DOHH2 (cell line): ENCODE data around the gene XPC.

Source experiments
- H3F3A ChIP-seq: fragments of 200-600 bp; sonication (generic), shearing (Covaris generic); 2 replicates; pipeline ENCODE4 v1.6.0; 2016; ENCODE audit warnings: antibody characterized with exemption, mild to moderate bottlenecking; ENCODE audit not compliant: control insufficient read depth, insufficient read depth
- H3K27ac ChIP-seq: fragments of 200-600 bp; sonication (generic); 2 replicates; pipeline ENCODE4 v1.5.1; 2014; ENCODE audit warnings: low read depth, mild to moderate bottlenecking, low read length, moderate library complexity
- H3K27me3 ChIP-seq: fragments of 200-600 bp; sonication (generic); 2 replicates; pipeline ENCODE4 v1.6.1; 2014; ENCODE audit warnings: mild to moderate bottlenecking, low read length, mixed read lengths; ENCODE audit not compliant: control insufficient read depth
- H3K36me3 ChIP-seq: fragments of 200-600 bp; sonication (generic); 2 replicates; pipeline ENCODE4 v1.6.1; 2014; ENCODE audit warnings: mild to moderate bottlenecking, low read length, moderate library complexity, mixed read lengths; ENCODE audit not compliant: control insufficient read depth
- H3K4me1 ChIP-seq: fragments of 200-600 bp; sonication (generic); 2 replicates; pipeline ENCODE4 v1.6.1; 2014; ENCODE audit warnings: mild to moderate bottlenecking, low read length, mixed read lengths; ENCODE audit not compliant: control insufficient read depth
- H3K4me2 ChIP-seq: fragments of 200-600 bp; sonication (generic); 2 replicates; pipeline ENCODE4 v1.6.0; 2014; ENCODE audit warnings: mild to moderate bottlenecking, low read length, moderate library complexity
- H3K4me3 ChIP-seq: fragments of 200-600 bp; sonication (generic); 2 replicates; pipeline ENCODE4 v1.5.1; 2014; ENCODE audit warnings: mild to moderate bottlenecking, low read length, mixed read lengths
- H3K79me2 ChIP-seq: fragments of 200-600 bp; sonication (generic); 2 replicates; pipeline ENCODE4 v1.6.1; 2014; ENCODE audit warnings: mild to moderate bottlenecking, low read length, mixed read lengths; ENCODE audit not compliant: control insufficient read depth
- H3K9me2 ChIP-seq: fragments of 200-600 bp; sonication (generic); replicated peaks from 2 replicates; pipeline ENCODE4 v1.6.1; 2014; ENCODE audit warnings: mild to moderate bottlenecking, low read length, mixed read lengths; ENCODE audit not compliant: control insufficient read depth
- H3K9me3 ChIP-seq: fragments of 200-600 bp; sonication (generic); 2 replicates; pipeline ENCODE4 v1.6.1; 2014; ENCODE audit warnings: antibody characterized with exemption, low read length, mixed read lengths; ENCODE audit not compliant: control insufficient read depth, insufficient read depth
- H4K20me1 ChIP-seq: fragments of 200-600 bp; sonication (generic); 2 replicates; pipeline ENCODE4 v1.6.0; 2014; ENCODE audit warnings: low read depth, mild to moderate bottlenecking, antibody characterized with exemption, low read length, moderate library complexity; ENCODE audit not compliant: control insufficient read depth, insufficient read depth
- EZH2phosphoT487 ChIP-seq: fragments of 200-600 bp; sonication (generic); IDR thresholded peaks from 2 replicates; pipeline ENCODE4 v1.6.1; 2017; ENCODE audit warnings: borderline replicate concordance, mild to moderate bottlenecking, antibody characterized with exemption, low read length, moderate library complexity, mixed read lengths
- TF ChIP-seq, protein P1 (sequence below): fragments of 200-600 bp; sonication (generic); IDR thresholded peaks from one replicate; pipeline ENCODE4 v1.5.1; 2014; ENCODE audit warnings: antibody characterized with exemption, mild to moderate bottlenecking, low read depth, low read length; ENCODE audit not compliant: poor library complexity, severe bottlenecking

Gene XPC

DNA sequence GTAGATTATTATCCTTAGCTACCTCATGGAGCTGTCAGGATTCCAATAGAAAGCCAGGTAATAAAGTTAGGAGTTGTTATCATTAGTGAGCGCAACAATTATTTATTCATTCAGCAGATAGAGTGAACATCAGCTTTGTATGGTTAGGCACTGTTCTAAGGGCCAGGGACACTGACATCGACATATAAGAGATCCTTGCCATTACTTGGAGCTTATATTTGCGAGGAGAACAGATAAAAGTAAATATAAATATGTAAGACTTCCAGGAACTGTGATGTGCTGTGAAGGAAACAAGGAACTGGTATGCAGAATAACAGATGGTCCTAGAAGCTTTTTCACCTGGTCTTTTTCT lies 689 bp upstream of the XPC start:
- H3K4me3 ChIP-seq, result peak overlapping the region; percentile 98

DNA sequence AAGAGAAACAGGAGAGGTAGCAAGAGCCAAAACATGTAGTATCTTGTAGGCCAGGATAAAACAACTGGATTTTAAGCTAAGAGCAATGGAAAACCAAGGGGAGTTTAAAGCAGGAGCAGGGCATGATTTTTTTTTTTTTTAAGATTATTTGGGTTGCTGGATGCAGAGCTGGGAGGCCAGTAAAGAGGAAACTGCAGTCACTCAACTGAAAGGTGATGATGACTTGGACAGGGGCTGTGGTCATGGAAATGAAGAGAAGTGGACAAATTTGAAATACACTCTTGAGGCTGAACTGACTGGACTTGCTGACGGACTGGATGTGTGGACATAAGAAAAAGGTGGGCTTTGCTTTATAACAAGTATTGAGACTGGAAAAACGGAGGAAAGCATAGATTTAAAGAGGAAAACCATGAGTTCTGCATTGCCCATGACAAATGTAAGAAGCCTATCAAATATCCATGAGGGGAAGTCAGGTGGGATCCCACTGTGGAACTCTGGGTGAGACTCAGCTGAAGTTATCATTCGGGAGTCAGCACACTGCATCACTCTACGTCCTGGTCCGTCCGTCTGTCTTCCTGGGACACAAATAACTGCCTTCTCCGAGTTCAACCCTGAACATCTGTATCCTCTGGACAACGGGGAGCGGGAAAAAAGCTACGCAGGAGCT lies 688 bp downstream of the XPC start:
- peaks cover 94% of the 10 kb centered on the region for H3K79me2 ChIP-seq
- H3K4me3 ChIP-seq, result peak overlapping the region; percentile 98
- peaks cover 13% of the 10 kb centered on the region for H3F3A ChIP-seq
- TF ChIP-seq, protein P1, sequence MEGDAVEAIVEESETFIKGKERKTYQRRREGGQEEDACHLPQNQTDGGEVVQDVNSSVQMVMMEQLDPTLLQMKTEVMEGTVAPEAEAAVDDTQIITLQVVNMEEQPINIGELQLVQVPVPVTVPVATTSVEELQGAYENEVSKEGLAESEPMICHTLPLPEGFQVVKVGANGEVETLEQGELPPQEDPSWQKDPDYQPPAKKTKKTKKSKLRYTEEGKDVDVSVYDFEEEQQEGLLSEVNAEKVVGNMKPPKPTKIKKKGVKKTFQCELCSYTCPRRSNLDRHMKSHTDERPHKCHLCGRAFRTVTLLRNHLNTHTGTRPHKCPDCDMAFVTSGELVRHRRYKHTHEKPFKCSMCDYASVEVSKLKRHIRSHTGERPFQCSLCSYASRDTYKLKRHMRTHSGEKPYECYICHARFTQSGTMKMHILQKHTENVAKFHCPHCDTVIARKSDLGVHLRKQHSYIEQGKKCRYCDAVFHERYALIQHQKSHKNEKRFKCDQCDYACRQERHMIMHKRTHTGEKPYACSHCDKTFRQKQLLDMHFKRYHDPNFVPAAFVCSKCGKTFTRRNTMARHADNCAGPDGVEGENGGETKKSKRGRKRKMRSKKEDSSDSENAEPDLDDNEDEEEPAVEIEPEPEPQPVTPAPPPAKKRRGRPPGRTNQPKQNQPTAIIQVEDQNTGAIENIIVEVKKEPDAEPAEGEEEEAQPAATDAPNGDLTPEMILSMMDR, result no peak
- no peak for TF ChIP-seq EZH2phosphoT487
- no peaks in the 10 kb centered on the region for H3K9me2 ChIP-seq
- H3K9me3 ChIP-seq, result no peaks in the 10 kb centered on the region
- peak overlapping the region; percentile 34 for H3K27ac ChIP-seq
- peaks cover 10% of the 10 kb centered on the region; the same call in 1 of the 2 replicates for H4K20me1 ChIP-seq
- peaks cover 28% of the 10 kb centered on the region for H3K36me3 ChIP-seq
- peak overlapping the region; percentile 79 for H3K4me2 ChIP-seq
- H3K27me3 ChIP-seq, result no peaks in the 10 kb centered on the region
- peaks cover 55% of the 10 kb centered on the region for H3K4me1 ChIP-seq

More for the DNA sequence above, 689 bp upstream of the XPC start:
- H3K9me2 ChIP-seq, result no peaks in the 10 kb centered on the region
- H3K4me1 ChIP-seq, result peaks cover 59% of the 10 kb centered on the region
- no peak for TF ChIP-seq EZH2phosphoT487
- TF ChIP-seq, protein P1, result no peak
- peak overlapping the region; percentile 48 for H3K27ac ChIP-seq
- H3K36me3 ChIP-seq, result peaks cover 37% of the 10 kb centered on the region
- H3F3A ChIP-seq, result peaks cover 13% of the 10 kb centered on the region
- no peaks in the 10 kb centered on the region for H3K27me3 ChIP-seq
- H3K9me3 ChIP-seq, result no peaks in the 10 kb centered on the region
- H3K79me2 ChIP-seq, result peaks cover 97% of the 10 kb centered on the region
- peaks cover 14% of the 10 kb centered on the region; the same call in 1 of the 2 replicates for H4K20me1 ChIP-seq
- H3K4me2 ChIP-seq, result peak overlapping the region; percentile 73

DNA sequence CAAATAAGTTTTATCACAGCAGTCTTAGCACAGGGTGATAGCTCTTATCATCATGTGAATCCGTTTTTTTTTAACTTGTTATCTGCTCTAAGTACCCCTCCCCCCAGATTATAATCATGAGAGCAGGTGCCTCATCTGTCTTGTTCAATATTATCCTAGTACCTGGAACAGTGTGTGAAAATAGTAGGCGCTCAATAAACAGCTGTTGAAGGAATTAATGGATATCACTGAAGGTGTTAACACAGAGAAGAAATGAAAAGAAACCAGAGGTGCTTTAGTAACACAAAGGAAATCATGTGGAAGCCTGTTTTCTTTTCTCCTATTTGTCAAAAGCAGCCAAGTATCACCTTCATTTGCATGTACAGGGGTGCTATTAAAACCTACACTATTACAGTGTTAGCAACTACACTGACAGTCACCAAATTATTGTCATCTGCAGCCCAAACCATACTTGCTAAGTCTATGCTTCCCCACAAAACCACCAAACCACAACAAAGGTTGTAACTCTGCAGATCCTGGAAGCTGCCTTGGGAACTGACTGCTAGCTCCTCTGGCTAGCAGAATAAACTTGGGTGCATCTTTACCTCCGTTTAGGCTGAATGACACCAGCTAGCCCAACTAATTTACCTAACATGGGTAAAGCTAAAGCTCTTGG lies 2.9 kb downstream of the XPC start:
- Histone ChIP-seq H3K27me3 (no peaks in the 10 kb centered on the region), H3K4me1 (peaks cover 44% of the 10 kb centered on the region), H3K79me2 (peaks cover 74% of the 10 kb centered on the region), H3K9me3 (no peaks in the 10 kb centered on the region), H4K20me1 (peaks cover 10% of the 10 kb centered on the region; the same call in 1 of the 2 replicates), H3K9me2 (no peaks in the 10 kb centered on the region), H3K4me3 (peak overlapping the region; percentile 65), H3K27ac (peak overlapping the region; percentile 76), H3K36me3 (peaks cover 31% of the 10 kb centered on the region), H3F3A (peaks cover 13% of the 10 kb centered on the region), H3K4me2 (peak overlapping the region; percentile 86)
- TF ChIP-seq EZH2phosphoT487, result no peak
- TF ChIP-seq, protein P1, result no peak
